Adrenal gland (tissue), 12 donors: ENCODE results near the gene ZNF516. TPM values are rescaled to one million over a fixed set of nuclear protein-coding genes. Genes with fewer than 3 reads are reported as not detected.
A peak's percentile ranks its signal among the peaks of the same experiment; 100 is the strongest.
"Not testable (repeated sequence)": the region's sequence is repeated elsewhere in the genome, so short reads cannot be mapped to it uniquely, and the experiment has no call there.

ENCODE experiments used
- DNase-seq, 7 donors: peaks; one replicate each; pipeline ENCODE4 v3.0.0-alpha.2; 2019 to 2020
- H3K27ac ChIP-seq, 5 donors: fragments of 200-600 bp; sonication (generic) in 4 of 5; 1 replicate in 3 of 5; 2 replicates in 2 of 5; pipeline versions ENCODE4 v1.5.1 to v1.8.0; 2016 to 2020; ENCODE audit warnings: mild to moderate bottlenecking in 1 of 5
- H3K27me3 ChIP-seq: fragments of 200-600 bp; 2 replicates; pipeline ENCODE4 v1.8.0; 2021
- H3K36me3 ChIP-seq, 2 donors: fragments of 200-600 bp; replicated peaks in 1 of 2; 1 replicate in 1 of 2; 2 replicates in 1 of 2; pipeline versions ENCODE4 v1.5.1 to v1.8.0; 2018 to 2022
- H3K4me1 ChIP-seq, 2 donors: fragments of 200-600 bp; replicated peaks in 1 of 2; 1 replicate in 1 of 2; 2 replicates in 1 of 2; pipeline versions ENCODE4 v1.5.1 to v1.8.0; 2018 to 2021
- H3K4me3 ChIP-seq, 4 donors: fragments of 200-600 bp; sonication (generic) in 3 of 4; one replicate each; pipeline ENCODE4 v1.5.1; 2016 to 2018
- H3K9me3 ChIP-seq, 3 donors: fragments of 200-600 bp; sonication (generic) in 1 of 3; replicated peaks in 1 of 3; 1 replicate in 2 of 3; 2 replicates in 1 of 3; pipeline versions ENCODE4 v1.5.1 to v1.8.0; 2016 to 2021
- CTCF ChIP-seq, 6 experiments: fragments of 450-650 bp in 4 of 6; fragments of 200-600 bp in 2 of 6; sonication (generic) in 1 of 6; IDR thresholded peaks; 1 replicate in 5 of 6; 2 replicates in 1 of 6; pipeline versions ENCODE4 v1.5.1 to v1.8.0; 2016 to 2021; ENCODE audit warnings: antibody characterized with exemption in 6 of 6, mild to moderate bottlenecking in 2 of 6, moderate library complexity in 1 of 6
- POLR2A ChIP-seq, 2 donors: fragments of 450-650 bp; IDR thresholded peaks; one replicate each; pipeline ENCODE4 v1.6.1; 2017; ENCODE audit warnings: antibody characterized with exemption in 2 of 2, mild to moderate bottlenecking in 2 of 2, moderate library complexity in 1 of 2
- WGBS, 4 donors: extraction: QIAGEN DNeasy Blood & Tissue Kit in 2 of 4; methylation state at CpG; one replicate each; pipeline versions ENCODE4 v1.1.5 to v1.1.7; 2013 to 2017; 5-methylcytosine and 5-hydroxymethylcytosine counted together
- intact Hi-C, 2 donors: fragments of 100-400 bp; cut with DNase I; formaldehyde crosslinking; loops; one replicate each; pipeline versions ENCODE4 v1.14.1 to v1.15.0; 2022 to 2023
- polyA plus RNA-seq, 3 donors: library from polyadenylated mRNA; stranded (reverse); fragments of 200-250 nt in 2 of 3; fragments of 350-450 nt in 1 of 3; fragmentation: Illumina TruSeq in 1 of 3; extraction: RNeasy Lipid Tissue Mini Kit (QIAGEN cat#74804) in 1 of 3; gene quantifications; one replicate each; pipeline ENCODE4 v1.2.3, GENCODE V29; 2013 to 2014
- total RNA-seq, 9 donors: library from RNA; depleted of rRNA in 4 of 9; stranded (reverse); fragments of >200 nt in 4 of 9; fragments of 120-200 nt in 1 of 9; fragmentation: NEBNext Ultra II Directional in 1 of 9; extraction: Animal tissue kit (Norgen Biotek cat#: 25700) in 1 of 9; gene quantifications; one replicate each; pipeline versions ENCODE4 v1.1.0 to v1.2.4, GENCODE V29; 2013 to 2023
- donor health status: healthy with polysubstance abuse.
- donor health status: Bipolar disorder and iron deficiency.
- donor health status: DM: yes; HTN: yes; CAD: no.
- donor health status: DM: no; HTN: no; CAD: no.
- donor health status: DM: no; HTN: no; CAD: no.
- donor health status: DM: yes; HTN: yes; CAD: no.

Gene ZNF516
- total and polyA plus RNA-seq, 12 donors: 8.6 to 60.1 (median 31.0) TPM

- no peak for DNase-seq
- Histone ChIP-seq H3K4me3 (peak overlapping the region in 2 of 4 donors; percentile 14 to 54), H3K27me3 (no peaks in the 10 kb centered on the region), H3K27ac (peak overlapping the region; percentile 42 to 96 (median 78)), H3K4me1 (peaks cover 23 to 63% of the 10 kb centered on the region in 2 donors), H3K9me3 (no peaks in the 10 kb centered on the region), H3K36me3 (no peaks in the 10 kb centered on the region)
- WGBS, 4 donors: 14 to 20% (median 19%) methylated on average over 16 of the region's 16 CpGs
- TF ChIP-seq POLR2A (IDR thresholded peaks at IDR 0.05) (peak in 1 of 2 donors; percentile 74), CTCF (IDR thresholded peaks at IDR 0.05) (no peak)
- intact Hi-C loops: no loop called here
Observed at GRCh38 chr18:76476665-76477561, 18.1 kb downstream of the ZNF516 start.

- peak overlapping the region in 4 of 5 donors; percentile 42 to 96 (median 80) for H3K27ac ChIP-seq
- TF ChIP-seq POLR2A (IDR thresholded peaks at IDR 0.05): no peak
- TF ChIP-seq CTCF (IDR thresholded peaks at IDR 0.05): peak in 3 of 6 experiments; percentile 23 to 33 (median 28)
- peak in 1 of 7 donors; percentile 39 for DNase-seq
- H3K9me3 ChIP-seq: no peaks in the 10 kb centered on the region
- 76 to 85% (median 78%) methylated on average over 12 of the region's 12 CpGs for WGBS, 4 donors
- no peaks in the 10 kb centered on the region for H3K27me3 ChIP-seq
- intact Hi-C loops: no loop called here
- peaks cover 23 to 57% of the 10 kb centered on the region in 2 donors for H3K4me1 ChIP-seq
- H3K36me3 ChIP-seq: no peaks in the 10 kb centered on the region
- no peak overlapping the region for H3K4me3 ChIP-seq
Observed at GRCh38 chr18:76475450-76476194, 19.4 kb downstream of the ZNF516 start.

- no peaks in the 10 kb centered on the region for H3K27me3 ChIP-seq
- intact Hi-C loops: no loop called here
- 93 to 100% (median 96%) methylated on average over 1 of the region's 1 CpG for WGBS, 4 donors
- TF ChIP-seq POLR2A (IDR thresholded peaks at IDR 0.05) (no peak), CTCF (IDR thresholded peaks at IDR 0.05) (no peak)
- DNase-seq: no peak
- peaks cover 23 to 56% of the 10 kb centered on the region in 2 donors for H3K4me1 ChIP-seq
- H3K36me3 ChIP-seq: no peaks in the 10 kb centered on the region
- H3K27ac ChIP-seq: peak overlapping the region in 2 of 5 donors; percentile 31 to 82
- H3K9me3 ChIP-seq: no peaks in the 10 kb centered on the region
- H3K4me3 ChIP-seq: no peak overlapping the region
Observed at GRCh38 chr18:76474824-76475223, 20.2 kb downstream of the ZNF516 start.

- H3K4me1 ChIP-seq: peaks cover 23 to 57% of the 10 kb centered on the region in 2 donors
- 90 to 97% (median 95%) methylated on average over 9 of the region's 9 CpGs for WGBS, 4 donors
- DNase-seq, H3K4me3 ChIP-seq, H3K27me3 ChIP-seq, H3K9me3 ChIP-seq, intact Hi-C loops, H3K27ac ChIP-seq, H3K36me3 ChIP-seq: not testable (repeated sequence)
Observed at GRCh38 chr18:76473521-76473920, 21.5 kb downstream of the ZNF516 start.
